ENCODE measurements around the gene PMEPA1.

DNA sequence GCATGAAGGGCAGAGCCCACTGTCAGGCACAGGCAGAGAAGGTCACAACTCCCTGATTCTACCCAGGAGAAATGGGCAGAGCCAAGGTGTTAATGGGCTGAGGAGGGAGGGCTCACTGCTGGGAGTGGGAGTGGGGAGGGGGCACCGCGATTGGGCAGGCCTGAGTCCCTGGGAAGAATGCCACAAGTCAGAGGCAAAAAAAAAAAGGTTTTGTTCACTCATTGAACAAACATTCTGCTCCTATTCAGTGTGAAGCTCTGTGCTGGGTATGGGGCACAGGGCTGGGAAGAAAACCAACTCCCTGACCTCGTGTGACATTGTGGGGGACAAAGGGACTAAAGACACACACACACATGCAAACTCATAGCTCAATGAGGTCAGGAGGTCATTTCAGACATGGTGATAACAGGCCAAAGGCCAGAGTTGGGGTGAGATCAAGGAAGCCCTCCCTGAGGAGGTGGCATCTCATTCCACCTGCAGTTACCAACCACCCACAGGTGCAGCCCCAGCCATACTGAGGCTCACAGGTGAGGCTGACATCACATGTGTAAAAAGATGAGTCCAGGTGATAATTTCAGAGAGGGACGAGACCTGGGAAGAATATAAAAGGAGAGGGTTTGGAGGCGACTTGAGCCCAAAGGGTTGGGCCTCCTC is 3.2 kb upstream of the PMEPA1 start:
- TF ChIP-seq CHD4 (IDR thresholded peaks at IDR 0.05) (no peak), FOXK2 (IDR thresholded peaks at IDR 0.05) (no peak), SIN3A (IDR thresholded peaks at IDR 0.05; ENCODE audit: low read depth, low read length) (no peak), POLR2A (IDR thresholded peaks at IDR 0.05; ENCODE audit: low read depth, low read length) (no peak), POLR2AphosphoS5 (IDR thresholded peaks at IDR 0.05; ENCODE audit: low read length) (no peak), LARP7 (IDR thresholded peaks at IDR 0.05) (no peak), RAD21 (IDR thresholded peaks at IDR 0.05; ENCODE audit: insufficient read depth, low read depth, low read length) (no peak), HCFC1 (IDR thresholded peaks at IDR 0.05; ENCODE audit: low read length) (no peak), SRF (IDR thresholded peaks at IDR 0.05; ENCODE audit: low read depth in 2 of 2, low read length in 2 of 2) (no peak)
- TF ChIP-seq, protein P1, sequence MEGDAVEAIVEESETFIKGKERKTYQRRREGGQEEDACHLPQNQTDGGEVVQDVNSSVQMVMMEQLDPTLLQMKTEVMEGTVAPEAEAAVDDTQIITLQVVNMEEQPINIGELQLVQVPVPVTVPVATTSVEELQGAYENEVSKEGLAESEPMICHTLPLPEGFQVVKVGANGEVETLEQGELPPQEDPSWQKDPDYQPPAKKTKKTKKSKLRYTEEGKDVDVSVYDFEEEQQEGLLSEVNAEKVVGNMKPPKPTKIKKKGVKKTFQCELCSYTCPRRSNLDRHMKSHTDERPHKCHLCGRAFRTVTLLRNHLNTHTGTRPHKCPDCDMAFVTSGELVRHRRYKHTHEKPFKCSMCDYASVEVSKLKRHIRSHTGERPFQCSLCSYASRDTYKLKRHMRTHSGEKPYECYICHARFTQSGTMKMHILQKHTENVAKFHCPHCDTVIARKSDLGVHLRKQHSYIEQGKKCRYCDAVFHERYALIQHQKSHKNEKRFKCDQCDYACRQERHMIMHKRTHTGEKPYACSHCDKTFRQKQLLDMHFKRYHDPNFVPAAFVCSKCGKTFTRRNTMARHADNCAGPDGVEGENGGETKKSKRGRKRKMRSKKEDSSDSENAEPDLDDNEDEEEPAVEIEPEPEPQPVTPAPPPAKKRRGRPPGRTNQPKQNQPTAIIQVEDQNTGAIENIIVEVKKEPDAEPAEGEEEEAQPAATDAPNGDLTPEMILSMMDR (IDR thresholded peaks at IDR 0.05 in 2 of 3, conservative IDR thresholded peaks at IDR 0.05 in 1 of 3; ENCODE audit: control insufficient read depth in 2 of 3, extremely low read depth in 1 of 3, insufficient read depth in 1 of 3, low read depth in 3 of 3, low read length in 3 of 3) = no peak
- TF ChIP-seq, protein P2, sequence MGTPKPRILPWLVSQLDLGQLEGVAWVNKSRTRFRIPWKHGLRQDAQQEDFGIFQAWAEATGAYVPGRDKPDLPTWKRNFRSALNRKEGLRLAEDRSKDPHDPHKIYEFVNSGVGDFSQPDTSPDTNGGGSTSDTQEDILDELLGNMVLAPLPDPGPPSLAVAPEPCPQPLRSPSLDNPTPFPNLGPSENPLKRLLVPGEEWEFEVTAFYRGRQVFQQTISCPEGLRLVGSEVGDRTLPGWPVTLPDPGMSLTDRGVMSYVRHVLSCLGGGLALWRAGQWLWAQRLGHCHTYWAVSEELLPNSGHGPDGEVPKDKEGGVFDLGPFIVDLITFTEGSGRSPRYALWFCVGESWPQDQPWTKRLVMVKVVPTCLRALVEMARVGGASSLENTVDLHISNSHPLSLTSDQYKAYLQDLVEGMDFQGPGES (IDR thresholded peaks at IDR 0.05) = no peak
- TF ChIP-seq, protein P3, sequence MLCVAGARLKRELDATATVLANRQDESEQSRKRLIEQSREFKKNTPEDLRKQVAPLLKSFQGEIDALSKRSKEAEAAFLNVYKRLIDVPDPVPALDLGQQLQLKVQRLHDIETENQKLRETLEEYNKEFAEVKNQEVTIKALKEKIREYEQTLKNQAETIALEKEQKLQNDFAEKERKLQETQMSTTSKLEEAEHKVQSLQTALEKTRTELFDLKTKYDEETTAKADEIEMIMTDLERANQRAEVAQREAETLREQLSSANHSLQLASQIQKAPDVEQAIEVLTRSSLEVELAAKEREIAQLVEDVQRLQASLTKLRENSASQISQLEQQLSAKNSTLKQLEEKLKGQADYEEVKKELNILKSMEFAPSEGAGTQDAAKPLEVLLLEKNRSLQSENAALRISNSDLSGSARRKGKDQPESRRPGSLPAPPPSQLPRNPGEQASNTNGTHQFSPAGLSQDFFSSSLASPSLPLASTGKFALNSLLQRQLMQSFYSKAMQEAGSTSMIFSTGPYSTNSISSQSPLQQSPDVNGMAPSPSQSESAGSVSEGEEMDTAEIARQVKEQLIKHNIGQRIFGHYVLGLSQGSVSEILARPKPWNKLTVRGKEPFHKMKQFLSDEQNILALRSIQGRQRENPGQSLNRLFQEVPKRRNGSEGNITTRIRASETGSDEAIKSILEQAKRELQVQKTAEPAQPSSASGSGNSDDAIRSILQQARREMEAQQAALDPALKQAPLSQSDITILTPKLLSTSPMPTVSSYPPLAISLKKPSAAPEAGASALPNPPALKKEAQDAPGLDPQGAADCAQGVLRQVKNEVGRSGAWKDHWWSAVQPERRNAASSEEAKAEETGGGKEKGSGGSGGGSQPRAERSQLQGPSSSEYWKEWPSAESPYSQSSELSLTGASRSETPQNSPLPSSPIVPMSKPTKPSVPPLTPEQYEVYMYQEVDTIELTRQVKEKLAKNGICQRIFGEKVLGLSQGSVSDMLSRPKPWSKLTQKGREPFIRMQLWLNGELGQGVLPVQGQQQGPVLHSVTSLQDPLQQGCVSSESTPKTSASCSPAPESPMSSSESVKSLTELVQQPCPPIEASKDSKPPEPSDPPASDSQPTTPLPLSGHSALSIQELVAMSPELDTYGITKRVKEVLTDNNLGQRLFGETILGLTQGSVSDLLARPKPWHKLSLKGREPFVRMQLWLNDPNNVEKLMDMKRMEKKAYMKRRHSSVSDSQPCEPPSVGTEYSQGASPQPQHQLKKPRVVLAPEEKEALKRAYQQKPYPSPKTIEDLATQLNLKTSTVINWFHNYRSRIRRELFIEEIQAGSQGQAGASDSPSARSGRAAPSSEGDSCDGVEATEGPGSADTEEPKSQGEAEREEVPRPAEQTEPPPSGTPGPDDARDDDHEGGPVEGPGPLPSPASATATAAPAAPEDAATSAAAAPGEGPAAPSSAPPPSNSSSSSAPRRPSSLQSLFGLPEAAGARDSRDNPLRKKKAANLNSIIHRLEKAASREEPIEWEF (IDR thresholded peaks at IDR 0.05; ENCODE audit: insufficient replicate concordance, low read depth, low read length) = no peak
